Activated T-cell treated with anti-CD3 and anti-CD28 coated beads for 4 hours (primary cell): Measurements from ENCODE around the gene FCGR3A.
"Not testable (repeated sequence)": the region's sequence is repeated elsewhere in the genome, so short reads cannot be mapped to it uniquely, and the experiment has no call there.

Experiments
- DNase-seq: peaks from one replicate; pipeline ENCODE4 v3.0.0-alpha.2; 2020

Gene FCGR3A

GRCh38 chr1:161529463-161530104, 20.0 kb downstream of the FCGR3A start:
- DNase-seq: not testable (repeated sequence)

DNA sequence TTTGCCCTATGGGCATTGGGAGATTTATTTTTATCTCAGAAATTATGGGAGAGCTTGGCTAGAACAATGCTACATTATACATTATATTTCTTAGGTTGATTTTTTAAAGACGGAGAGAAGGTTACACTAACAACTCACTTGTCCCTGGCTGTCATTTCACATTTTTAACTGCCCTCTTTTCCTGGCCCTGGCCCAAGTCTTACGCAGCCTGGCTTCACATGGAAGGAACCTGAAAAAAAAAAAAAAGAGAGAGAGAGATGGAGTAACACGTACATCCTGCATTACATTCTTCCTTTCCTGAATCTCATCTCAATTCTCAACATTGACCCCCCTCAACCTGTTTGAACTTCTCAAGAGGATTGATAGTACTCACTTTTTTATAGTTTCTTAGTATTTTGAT, 21.1 kb downstream of the FCGR3A start:
- not testable (repeated sequence) for DNase-seq

DNA sequence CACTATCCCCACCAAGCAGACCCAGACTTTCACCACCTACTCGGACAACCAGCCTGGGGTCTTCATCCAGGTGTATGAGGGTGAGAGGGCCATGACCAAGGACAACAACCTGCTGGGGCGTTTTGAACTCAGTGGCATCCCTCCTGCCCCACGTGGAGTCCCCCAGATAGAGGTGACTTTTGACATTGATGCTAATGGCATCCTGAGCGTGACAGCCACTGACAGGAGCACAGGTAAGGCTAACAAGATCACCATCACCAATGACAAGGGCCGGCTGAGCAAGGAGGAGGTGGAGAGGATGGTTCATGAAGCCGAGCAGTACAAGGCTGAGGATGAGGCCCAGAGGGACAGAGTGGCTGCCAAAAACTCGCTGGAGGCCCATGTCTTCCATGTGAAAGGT, 23.7 kb downstream of the FCGR3A start:
- not testable (repeated sequence) for DNase-seq

DNA sequence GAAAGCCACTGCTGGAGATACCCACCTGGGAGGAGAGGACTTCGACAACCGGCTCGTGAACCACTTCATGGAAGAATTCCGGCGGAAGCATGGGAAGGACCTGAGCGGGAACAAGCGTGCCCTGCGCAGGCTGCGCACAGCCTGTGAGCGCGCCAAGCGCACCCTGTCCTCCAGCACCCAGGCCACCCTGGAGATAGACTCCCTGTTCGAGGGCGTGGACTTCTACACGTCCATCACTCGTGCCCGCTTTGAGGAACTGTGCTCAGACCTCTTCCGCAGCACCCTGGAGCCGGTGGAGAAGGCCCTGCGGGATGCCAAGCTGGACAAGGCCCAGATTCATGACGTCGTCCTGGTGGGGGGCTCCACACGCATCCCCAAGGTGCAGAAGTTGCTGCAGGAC, 24.3 kb downstream of the FCGR3A start:
- not testable (repeated sequence) for DNase-seq

- not testable (repeated sequence) for DNase-seq
These were observed 24.8 kb downstream of the FCGR3A start for GRCh38 chr1:161524742-161525291.

- peak; percentile 92 for DNase-seq
These were observed 25.5 kb downstream of the FCGR3A start, which contains the start of gene HSPA6 for GRCh38 chr1:161523817-161524741. Gene HSPA6, plus strand, starts transcription at chr1:161524540. Its CDS starts 119 bp downstream, at chr1:161524659.

DNA sequence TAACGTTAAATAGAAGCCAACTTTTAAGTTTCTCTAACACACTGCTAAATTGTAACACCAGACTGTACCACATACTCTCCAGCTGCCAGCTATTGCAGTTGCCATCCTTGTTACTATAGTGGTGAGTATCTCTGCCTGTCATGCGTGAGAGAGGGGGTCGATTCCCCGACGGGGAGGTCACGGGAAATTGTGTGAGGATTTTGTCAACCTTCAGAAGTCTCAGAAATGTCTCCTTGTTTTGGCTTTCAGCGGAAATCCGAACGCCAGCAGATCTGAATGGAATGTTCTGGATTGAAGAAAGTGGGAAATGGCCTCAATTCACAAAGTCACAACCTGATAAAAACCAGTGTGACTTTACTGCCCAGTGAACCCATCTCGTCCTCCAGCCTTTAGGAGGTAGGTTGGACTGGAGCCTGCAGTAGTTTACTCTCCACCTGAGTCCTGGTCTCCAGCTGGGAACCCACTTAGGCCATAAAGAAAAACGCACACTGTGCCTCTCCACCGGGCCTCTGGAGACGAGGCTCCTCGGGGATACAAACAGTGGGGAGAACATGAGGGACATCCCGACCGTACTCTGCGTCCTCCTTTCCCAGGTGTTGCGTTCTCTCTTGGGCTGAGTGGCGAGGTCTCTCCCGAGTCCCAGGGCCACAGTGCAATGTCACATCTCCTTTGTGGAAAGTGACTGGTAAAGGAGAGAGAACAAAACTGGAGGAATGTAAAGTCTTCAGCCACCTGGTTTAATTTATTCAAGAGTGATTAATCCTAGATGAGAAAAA, 26.4 kb downstream of the FCGR3A start:
- DNase-seq: not testable (repeated sequence)

DNA sequence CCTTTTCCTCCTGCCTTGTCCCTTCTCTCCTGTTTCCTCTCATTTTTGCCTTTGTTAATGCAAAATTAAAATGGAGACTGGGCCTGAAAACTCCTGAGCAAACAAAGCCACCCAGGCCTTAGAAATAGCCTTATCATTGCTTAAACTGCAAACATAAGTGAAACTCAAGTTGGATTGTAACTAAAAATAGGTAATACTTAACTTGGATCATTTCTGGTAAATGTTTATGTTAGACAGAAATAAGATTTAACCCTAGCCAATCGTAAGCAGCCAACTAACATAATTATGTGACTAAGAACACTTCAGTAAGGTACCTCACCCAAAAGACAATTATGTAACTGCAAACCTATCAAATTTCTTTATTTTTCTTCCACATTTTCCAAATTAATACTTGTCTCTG, 35.7 kb downstream of the FCGR3A start:
- not testable (repeated sequence) for DNase-seq

GRCh38 chr1:161513448-161513780, 36.2 kb downstream of the FCGR3A start:
- not testable (repeated sequence) for DNase-seq

GRCh38 chr1:161512636-161513447, 36.8 kb downstream of the FCGR3A start:
- DNase-seq: not testable (repeated sequence)

GRCh38 chr1:161511756-161512060, 37.9 kb downstream of the FCGR3A start:
- no peak for DNase-seq

GRCh38 chr1:161511018-161511755, 38.4 kb downstream of the FCGR3A start:
- DNase-seq: no peak

GRCh38 chr1:161510477-161510876, 39.1 kb downstream of the FCGR3A start:
- no peak for DNase-seq

GRCh38 chr1:161506336-161507223, 43.0 kb downstream of the FCGR3A start:
- no peak for DNase-seq

GRCh38 chr1:161505686-161506085, 43.9 kb downstream of the FCGR3A start:
- DNase-seq: no peak

DNA sequence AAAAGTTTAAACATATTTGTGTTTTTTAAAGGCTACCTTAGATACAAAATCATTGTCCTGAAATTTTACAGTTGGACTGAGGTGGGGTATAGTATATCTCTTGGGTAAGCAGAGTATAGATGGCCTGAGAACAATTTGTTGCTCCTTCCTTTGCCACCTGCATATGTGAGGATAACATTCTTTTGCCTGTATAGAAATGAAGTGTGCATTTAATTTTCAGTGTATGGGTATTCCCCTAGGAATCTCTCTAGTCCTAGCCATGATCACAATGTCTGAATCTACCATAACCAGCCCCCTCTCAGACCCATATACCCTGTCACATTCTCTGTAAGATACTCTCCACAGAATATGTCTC, 46.2 kb downstream of the FCGR3A start:
- no peak for DNase-seq

- no peak for DNase-seq
These were observed 46.8 kb downstream of the FCGR3A start for GRCh38 chr1:161502641-161503393.

DNA sequence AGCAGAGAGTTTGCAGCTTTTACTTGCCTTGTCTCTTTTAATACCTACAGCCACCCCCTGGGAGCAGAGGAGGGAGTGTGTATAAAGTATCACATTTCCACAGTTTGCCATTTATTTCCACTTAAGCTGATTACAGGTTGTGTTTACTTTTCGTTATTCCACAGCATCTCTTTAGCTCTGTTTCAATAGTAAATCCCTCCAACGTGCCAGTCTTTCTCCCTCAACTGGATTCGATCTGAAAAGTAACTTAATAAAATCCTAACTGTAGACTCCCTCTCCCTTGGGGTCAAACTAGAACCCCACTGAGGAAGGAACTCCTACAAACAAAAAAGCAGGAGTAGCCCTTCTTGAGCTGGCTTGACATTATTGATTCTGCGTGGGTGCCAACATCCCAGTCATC, 47.4 kb downstream of the FCGR3A start:
- no peak for DNase-seq

DNA sequence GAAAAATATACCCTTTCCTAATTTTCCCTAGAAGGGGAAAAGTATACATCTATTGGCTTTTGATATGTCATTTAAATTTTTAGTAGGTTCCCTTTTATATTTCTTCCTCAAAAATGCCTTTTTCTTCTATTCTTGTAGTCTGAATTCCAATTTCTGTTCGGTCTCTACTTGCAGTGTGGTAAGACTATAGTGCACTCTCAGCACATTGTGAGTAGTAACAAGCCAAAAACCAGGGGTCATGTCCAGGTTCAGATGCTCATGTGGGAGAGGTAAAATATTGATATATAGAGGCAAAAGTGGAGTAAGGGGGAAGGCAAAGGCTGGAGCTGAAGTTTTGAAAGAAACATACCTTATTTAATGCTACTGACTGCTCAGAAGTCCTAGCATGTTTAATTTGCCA, 48.4 kb downstream of the FCGR3A start:
- DNase-seq: no peak
